ACC112 (cell line): ENCODE measurements around the gene SRM.
"Not testable (repeated sequence)": the region's sequence is repeated elsewhere in the genome, so short reads cannot be mapped to it uniquely, and the experiment has no call there.

ENCODE experiments used
- H2AFZ ChIP-seq: fragments of 200-600 bp; sonication (generic); one replicate; pipeline ENCODE4 v1.6.0; 2017; ENCODE audit warnings: antibody characterized with exemption, low read length; ENCODE audit not compliant: unreplicated experiment
- H3K27ac ChIP-seq: fragments of 200-600 bp; sonication (generic); 2 replicates; pipeline ENCODE4 v1.5.1; 2014; ENCODE audit warnings: low read depth, mild to moderate bottlenecking, antibody characterized with exemption, low read length, moderate library complexity
- H3K27me3 ChIP-seq: fragments of 200-600 bp; sonication (generic); 2 replicates; pipeline ENCODE4 v1.6.1; 2014; ENCODE audit warnings: mild to moderate bottlenecking, antibody characterized with exemption, low read length, moderate library complexity, mixed read lengths; ENCODE audit not compliant: insufficient read depth
- H3K36me3 ChIP-seq: fragments of 200-600 bp; sonication (generic); 2 replicates; pipeline ENCODE4 v1.6.1; 2016; ENCODE audit warnings: mild to moderate bottlenecking, antibody characterized with exemption, low read length, moderate library complexity, mixed read lengths; ENCODE audit not compliant: insufficient read depth
- H3K4me1 ChIP-seq: fragments of 200-600 bp; sonication (generic); one replicate; pipeline ENCODE4 v1.6.1; 2016; ENCODE audit warnings: low read length, mixed read lengths; ENCODE audit not compliant: insufficient read depth, unreplicated experiment, control insufficient read depth
- H3K4me3 ChIP-seq: fragments of 200-600 bp; sonication (generic); 2 replicates; pipeline ENCODE4 v1.5.1; 2014; ENCODE audit warnings: mild to moderate bottlenecking, low read depth, low read length
- H3K79me2 ChIP-seq: fragments of 200-600 bp; sonication (generic); one replicate; pipeline ENCODE4 v1.6.0; 2016; ENCODE audit warnings: low read length; ENCODE audit not compliant: control insufficient read depth, unreplicated experiment, insufficient read depth

The SRM gene

GRCh38 chr1:11044086-11044848 lies 15.6 kb downstream of the SRM start:
- peaks cover 11% of the 10 kb centered on the region for H3K27me3 ChIP-seq
- H3K36me3 ChIP-seq, result no peaks in the 10 kb centered on the region
- H2AFZ ChIP-seq, result no peak overlapping the region
- no peak overlapping the region for H3K4me3 ChIP-seq
- no peaks in the 10 kb centered on the region for H3K4me1 ChIP-seq
- H3K27ac ChIP-seq, result no peak overlapping the region
- H3K79me2 ChIP-seq, result no peaks in the 10 kb centered on the region

GRCh38 chr1:11042995-11043874 lies 16.6 kb downstream of the SRM start:
- Histone ChIP-seq H3K27ac (no peak overlapping the region), H3K36me3 (no peaks in the 10 kb centered on the region), H2AFZ (no peak overlapping the region), H3K4me1 (no peaks in the 10 kb centered on the region), H3K27me3 (peaks cover 21% of the 10 kb centered on the region), H3K4me3 (no peak overlapping the region), H3K79me2 (no peaks in the 10 kb centered on the region)

GRCh38 chr1:11042065-11042464 lies 17.8 kb downstream of the SRM start:
- H2AFZ ChIP-seq, result no peak overlapping the region
- no peaks in the 10 kb centered on the region for H3K4me1 ChIP-seq
- no peak overlapping the region for H3K4me3 ChIP-seq
- no peaks in the 10 kb centered on the region for H3K79me2 ChIP-seq
- peaks cover 25% of the 10 kb centered on the region for H3K27me3 ChIP-seq
- H3K27ac ChIP-seq, result no peak overlapping the region
- no peaks in the 10 kb centered on the region for H3K36me3 ChIP-seq

GRCh38 chr1:11041048-11041447 lies 18.8 kb downstream of the SRM start:
- Histone ChIP-seq H2AFZ (no peak overlapping the region), H3K36me3 (no peaks in the 10 kb centered on the region), H3K4me1 (no peaks in the 10 kb centered on the region), H3K27ac (no peak overlapping the region), H3K4me3 (no peak overlapping the region), H3K27me3 (peaks cover 25% of the 10 kb centered on the region), H3K79me2 (no peaks in the 10 kb centered on the region)

GRCh38 chr1:11040105-11040429 lies 19.8 kb downstream of the SRM start:
- H3K79me2 ChIP-seq, H3K4me3 ChIP-seq, H3K4me1 ChIP-seq, H3K27ac ChIP-seq, H2AFZ ChIP-seq, H3K36me3 ChIP-seq: not testable (repeated sequence)
- peaks cover 25% of the 10 kb centered on the region for H3K27me3 ChIP-seq

GRCh38 chr1:11039351-11040104 lies 20.3 kb downstream of the SRM start:
- no peaks in the 10 kb centered on the region for H3K36me3 ChIP-seq
- no peak overlapping the region for H3K27ac ChIP-seq
- H3K4me1 ChIP-seq, result no peaks in the 10 kb centered on the region
- no peak overlapping the region for H2AFZ ChIP-seq
- peaks cover 25% of the 10 kb centered on the region for H3K27me3 ChIP-seq
- no peak overlapping the region for H3K4me3 ChIP-seq
- H3K79me2 ChIP-seq, result no peaks in the 10 kb centered on the region

- no peak overlapping the region for H3K27ac ChIP-seq
- peaks cover 25% of the 10 kb centered on the region for H3K27me3 ChIP-seq
- H3K36me3 ChIP-seq, result no peaks in the 10 kb centered on the region
- no peaks in the 10 kb centered on the region for H3K79me2 ChIP-seq
- H2AFZ ChIP-seq, result no peak overlapping the region
- H3K4me3 ChIP-seq, result no peak overlapping the region
- H3K4me1 ChIP-seq, result no peaks in the 10 kb centered on the region
Measured at GRCh38 chr1:11037740-11038182, 22.1 kb downstream of the SRM start.

- H3K27ac ChIP-seq, H3K36me3 ChIP-seq, H3K79me2 ChIP-seq, H3K4me1 ChIP-seq, H3K4me3 ChIP-seq, H2AFZ ChIP-seq: not testable (repeated sequence)
- peaks cover 21% of the 10 kb centered on the region for H3K27me3 ChIP-seq
Measured at GRCh38 chr1:11037019-11037739, 22.6 kb downstream of the SRM start.

GRCh38 chr1:11031624-11032262 lies 28.1 kb downstream of the SRM start:
- H3K27ac ChIP-seq, result no peak overlapping the region
- no peaks in the 10 kb centered on the region for H3K79me2 ChIP-seq
- H3K4me1 ChIP-seq, result no peaks in the 10 kb centered on the region
- H3K4me3 ChIP-seq, result no peak overlapping the region
- H3K27me3 ChIP-seq, result no peaks in the 10 kb centered on the region
- 0 out of 2 replicates have a peak, but pooled peaks cover 4% of the 10 kb centered on the region for H3K36me3 ChIP-seq
- no peak overlapping the region for H2AFZ ChIP-seq

- Histone ChIP-seq H2AFZ (no peak overlapping the region), H3K27ac (no peak overlapping the region), H3K4me1 (no peaks in the 10 kb centered on the region), H3K79me2 (no peaks in the 10 kb centered on the region), H3K36me3 (0 out of 2 replicates have a peak, but pooled peaks cover 4% of the 10 kb centered on the region), H3K27me3 (no peaks in the 10 kb centered on the region), H3K4me3 (no peak overlapping the region)
Measured at GRCh38 chr1:11030865-11031264, 29.0 kb downstream of the SRM start.
